IPS DF 19.7 (cell line): ENCODE results near the gene FBRSL1.

ENCODE experiments used
- DNase-seq: peaks from one replicate; pipeline ENCODE4 v3.0.0-alpha.2; 2013; ENCODE audit warnings: low read depth, low spot score

The FBRSL1 gene

GRCh38 chr12:132510111-132510724 is 20.3 kb downstream of the FBRSL1 start:
- DNase-seq, result no peak

GRCh38 chr12:132510746-132511477 is 21.0 kb downstream of the FBRSL1 start:
- no peak for DNase-seq

GRCh38 chr12:132511516-132512196 is 21.7 kb downstream of the FBRSL1 start:
- DNase-seq, result no peak

GRCh38 chr12:132512197-132513069 is 22.5 kb downstream of the FBRSL1 start:
- DNase-seq, result no peak

GRCh38 chr12:132513070-132513398 is 23.1 kb downstream of the FBRSL1 start:
- DNase-seq, result no peak

GRCh38 chr12:132513458-132514135 is 23.6 kb downstream of the FBRSL1 start:
- DNase-seq, result no peak

- DNase-seq, result no peak
Measured at GRCh38 chr12:132514216-132514820, 24.4 kb downstream of the FBRSL1 start.

GRCh38 chr12:132514838-132515237 is 24.9 kb downstream of the FBRSL1 start:
- DNase-seq, result no peak

- DNase-seq, result no peak
Measured at GRCh38 chr12:132516095-132517012, 26.4 kb downstream of the FBRSL1 start.

GRCh38 chr12:132517013-132517739 is 27.2 kb downstream of the FBRSL1 start:
- no peak for DNase-seq

GRCh38 chr12:132517740-132518100 is 27.8 kb downstream of the FBRSL1 start:
- DNase-seq, result no peak

GRCh38 chr12:132518354-132518992 is 28.5 kb downstream of the FBRSL1 start:
- DNase-seq, result no peak

- DNase-seq, result no peak
Measured at GRCh38 chr12:132520421-132521199, 30.7 kb downstream of the FBRSL1 start.

- no peak for DNase-seq
Measured at GRCh38 chr12:132521200-132521580, 31.2 kb downstream of the FBRSL1 start.

GRCh38 chr12:132521712-132522292 is 31.9 kb downstream of the FBRSL1 start:
- DNase-seq, result no peak

- no peak for DNase-seq
Measured at GRCh38 chr12:132522592-132523380, 32.8 kb downstream of the FBRSL1 start.
